ENCODE measurements around the gene NDUFC2.
"Not testable (repeated sequence)": the region's sequence is repeated elsewhere in the genome, so short reads cannot be mapped to it uniquely, and the experiment has no call there.

Gene NDUFC2

GRCh38 chr11:78054971-78055370, 24.7 kb downstream of the NDUFC2 start:
- DNase-seq (ENCODE audit: low read depth), result no peak

DNA sequence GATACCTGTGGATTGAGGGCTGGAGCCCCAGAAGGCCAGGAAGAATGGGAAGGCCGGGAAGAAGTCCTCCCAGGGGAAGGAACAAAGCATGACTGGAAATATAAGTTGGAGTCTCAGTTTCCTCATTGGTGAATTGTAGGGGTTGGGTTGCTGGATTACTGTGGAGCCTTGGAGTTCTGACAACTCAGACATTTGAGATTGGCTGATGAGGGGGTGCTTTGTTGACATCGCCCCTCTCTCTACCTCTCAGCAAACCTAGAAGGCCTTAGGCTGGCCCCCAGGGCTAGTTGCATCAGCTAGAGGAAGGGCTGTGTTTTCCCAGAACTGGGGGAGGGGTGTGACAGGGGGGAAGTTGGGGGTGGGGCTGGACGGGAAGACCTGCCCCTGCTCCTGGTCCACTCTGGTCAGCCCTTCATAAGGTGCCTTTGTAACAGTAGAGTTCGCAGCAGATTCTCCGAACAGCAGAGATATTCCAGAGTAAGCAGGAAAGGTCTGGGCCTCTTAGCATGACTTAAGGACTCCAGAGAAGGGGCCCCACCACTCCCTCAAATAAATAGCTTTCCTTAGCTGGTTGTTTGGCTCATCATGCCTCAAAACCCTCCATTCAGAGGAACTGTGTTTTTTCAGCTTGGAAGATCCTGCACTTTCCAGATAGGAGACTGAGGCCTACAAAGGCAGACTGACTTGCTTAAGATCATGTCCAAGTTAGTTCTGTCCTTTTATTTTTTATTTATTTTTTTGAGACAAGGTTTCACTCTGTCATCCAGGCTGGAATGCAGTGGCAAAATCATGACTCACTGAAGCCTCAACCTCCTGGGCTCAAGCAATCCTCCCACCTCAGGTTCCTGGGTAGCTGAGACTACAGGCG, 28.5 kb downstream of the NDUFC2 start:
- DNase-seq (ENCODE audit: low read depth), result no peak

- no peak for DNase-seq (ENCODE audit: low read depth)
These were observed 30.3 kb downstream of the NDUFC2 start for GRCh38 chr11:78049348-78049747.

DNA sequence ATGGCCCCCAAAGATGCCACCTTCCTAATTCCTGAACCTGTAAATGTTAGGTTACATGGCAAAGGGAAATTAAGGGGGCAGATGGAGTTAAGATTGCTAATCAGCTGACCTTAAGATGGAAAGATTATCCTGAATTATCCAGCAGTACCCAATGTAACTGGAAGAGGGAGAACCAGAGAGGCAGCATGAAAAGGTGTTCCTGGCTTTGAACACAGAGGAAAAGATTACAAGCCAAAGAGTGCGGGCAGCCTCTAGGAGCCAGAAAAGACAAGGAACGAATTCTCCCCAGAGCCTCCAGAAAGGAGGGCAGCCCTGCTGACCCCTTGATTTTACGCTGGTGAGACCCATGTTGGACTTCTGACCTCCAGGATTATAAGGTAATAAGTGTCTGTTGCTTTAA, 31.1 kb downstream of the NDUFC2 start:
- DNase-seq (ENCODE audit: low read depth), result no peak

DNA sequence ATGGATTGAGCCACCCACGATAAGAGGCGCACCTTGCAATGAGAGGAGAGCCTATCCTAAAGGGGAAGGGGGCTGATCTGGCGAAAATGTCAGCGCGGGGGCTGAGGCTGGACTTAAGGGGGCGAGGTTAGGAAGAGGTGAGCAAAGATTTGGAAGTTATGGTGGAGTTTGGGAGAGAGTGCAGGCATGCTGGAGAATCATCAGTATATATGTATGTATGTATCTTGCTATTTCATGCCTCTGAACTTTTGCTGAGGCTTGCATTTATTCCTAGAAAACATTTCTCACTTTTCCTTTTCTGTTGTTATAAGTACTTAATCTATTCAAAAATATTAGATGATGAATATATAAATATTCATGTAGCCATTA, 33.2 kb downstream of the NDUFC2 start:
- no peak for DNase-seq (ENCODE audit: low read depth)

GRCh38 chr11:78045851-78046485, 33.7 kb downstream of the NDUFC2 start:
- peak; percentile 80 for DNase-seq (ENCODE audit: low read depth)

DNA sequence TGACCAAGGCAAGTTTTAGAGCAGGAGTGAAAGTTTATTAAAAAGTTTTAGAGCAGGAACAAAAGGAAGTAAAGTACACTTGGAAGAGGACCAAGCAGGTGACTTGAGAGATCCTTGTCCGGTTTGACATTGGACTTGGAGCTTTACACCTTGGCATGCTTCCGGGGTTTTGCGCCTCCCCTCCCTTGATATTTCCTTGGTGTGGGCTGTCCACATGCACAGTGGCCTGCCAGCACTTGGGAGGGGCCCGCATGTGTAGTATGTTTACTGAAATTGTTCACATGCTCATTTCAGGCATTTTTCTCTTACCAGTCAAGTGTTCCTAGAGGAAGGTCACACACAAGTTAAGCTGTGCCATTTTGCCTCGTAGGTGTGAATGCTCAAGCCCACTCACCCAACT, 35.0 kb downstream of the NDUFC2 start:
- no peak for DNase-seq (ENCODE audit: low read depth)

DNA sequence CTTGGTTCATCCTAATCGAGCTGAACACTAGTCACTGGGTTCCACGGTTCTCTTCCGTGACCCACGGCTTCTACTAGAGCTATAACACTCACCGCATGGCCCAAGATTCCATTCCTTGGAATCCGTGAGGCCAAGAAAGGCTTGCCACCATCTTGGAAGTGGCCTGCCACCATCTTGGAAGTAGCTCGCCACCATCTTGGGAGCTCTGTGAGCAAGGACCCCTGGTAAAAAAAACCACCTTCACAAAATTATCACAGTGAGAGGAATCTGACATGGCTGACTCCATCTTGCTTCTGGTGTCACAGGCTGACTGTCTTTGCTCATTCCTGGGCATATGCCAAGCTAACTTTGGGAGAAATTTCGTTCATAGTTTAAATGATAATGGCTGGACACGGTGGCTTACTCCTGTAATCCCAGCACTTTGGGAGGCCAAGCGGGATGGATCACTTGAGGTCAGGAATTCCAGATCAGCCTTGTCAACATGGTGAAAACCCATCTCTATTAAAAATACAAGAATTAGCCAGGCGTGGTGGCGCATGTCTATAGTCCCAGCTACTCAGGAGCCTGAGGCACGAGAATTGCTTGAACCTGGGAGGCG, 37.7 kb downstream of the NDUFC2 start:
- no peak for DNase-seq (ENCODE audit: low read depth)

DNA sequence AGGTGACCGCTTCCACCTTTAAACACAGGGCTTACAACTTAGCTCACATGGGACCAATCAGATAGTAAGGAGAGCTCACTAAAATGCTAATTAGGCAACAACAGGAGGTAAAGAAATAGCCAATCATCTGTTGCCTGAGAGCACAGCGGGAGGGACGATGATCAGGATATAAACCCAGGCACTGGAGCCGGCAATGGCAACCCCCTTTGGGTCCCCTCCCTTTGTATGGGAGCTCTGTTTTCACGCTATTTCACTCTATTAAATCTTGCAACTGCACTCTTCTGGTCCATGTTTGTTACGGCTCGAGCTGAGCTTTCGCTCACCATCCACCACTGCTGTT, 38.3 kb downstream of the NDUFC2 start:
- not testable (repeated sequence) for DNase-seq (ENCODE audit: low read depth)

DNA sequence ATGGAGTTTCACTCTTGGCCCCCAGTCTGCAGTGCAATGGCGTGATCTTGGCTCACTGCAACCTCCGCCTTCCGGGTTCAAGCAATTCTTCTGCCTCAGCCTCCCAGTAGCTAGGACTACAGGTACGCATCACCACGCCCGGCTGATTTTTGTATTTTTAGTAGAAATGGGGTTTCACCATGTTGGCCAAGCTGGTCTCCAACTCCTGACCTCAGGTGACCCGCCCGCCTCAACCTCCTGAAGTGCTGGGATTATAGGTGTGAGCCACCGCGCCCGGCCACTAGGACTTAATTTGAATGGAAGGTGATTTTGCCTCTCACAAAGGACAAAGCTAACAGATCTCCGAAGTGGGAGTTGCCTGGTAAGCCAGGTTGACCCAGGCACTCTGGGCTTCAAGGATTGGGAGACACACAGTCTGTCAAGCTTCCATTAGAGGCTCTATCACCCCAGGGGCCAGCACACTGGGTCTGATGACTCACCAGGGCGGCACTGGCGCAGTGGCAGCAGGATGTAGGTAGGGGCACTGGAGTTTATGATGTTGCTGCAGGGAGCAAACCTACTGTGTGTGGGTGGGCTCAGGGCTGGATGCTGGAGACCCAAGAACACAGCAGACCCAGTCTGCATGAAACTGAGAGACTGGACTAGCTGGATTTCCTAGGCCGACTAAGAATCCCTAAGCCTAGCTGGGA, 38.8 kb downstream of the NDUFC2 start:
- no peak for DNase-seq (ENCODE audit: low read depth)

- peak; percentile 15 for DNase-seq (ENCODE audit: low read depth)
These were observed 39.6 kb downstream of the NDUFC2 start for GRCh38 chr11:78039919-78040671.

- no peak for DNase-seq (ENCODE audit: low read depth)
These were observed 40.2 kb downstream of the NDUFC2 start for GRCh38 chr11:78039391-78039918.

GRCh38 chr11:78038697-78039313, 40.9 kb downstream of the NDUFC2 start:
- no peak for DNase-seq (ENCODE audit: low read depth)

GRCh38 chr11:78037825-78038620, 41.6 kb downstream of the NDUFC2 start:
- no peak for DNase-seq (ENCODE audit: low read depth)

- no peak for DNase-seq (ENCODE audit: low read depth)
These were observed 42.6 kb downstream of the NDUFC2 start for GRCh38 chr11:78037056-78037455.

- DNase-seq (ENCODE audit: low read depth), result no peak
These were observed 43.3 kb downstream of the NDUFC2 start for GRCh38 chr11:78036313-78036712.

GRCh38 chr11:78034623-78035022, 45.0 kb downstream of the NDUFC2 start:
- DNase-seq (ENCODE audit: low read depth), result no peak

DNA sequence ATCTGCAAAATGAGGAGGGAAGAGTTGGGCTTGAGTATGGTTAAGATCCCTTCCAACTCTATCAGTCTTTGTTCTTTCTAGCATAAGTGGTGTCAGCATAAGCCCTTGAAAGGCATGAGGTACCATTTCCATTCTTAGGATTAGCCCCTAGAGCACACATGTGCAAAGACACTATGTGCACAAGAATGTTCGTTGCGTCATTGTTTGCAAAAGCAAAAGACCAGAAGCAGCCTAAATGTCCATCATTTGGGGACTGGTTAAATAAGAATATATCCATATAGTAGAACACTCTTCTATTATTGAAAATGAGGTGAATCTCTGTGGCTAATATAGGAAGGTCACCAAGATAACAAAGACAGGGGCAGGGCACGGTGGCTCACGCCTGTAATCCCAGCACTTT, 46.6 kb downstream of the NDUFC2 start:
- no peak for DNase-seq (ENCODE audit: low read depth)

- no peak for DNase-seq (ENCODE audit: low read depth)
These were observed 47.6 kb downstream of the NDUFC2 start for GRCh38 chr11:78032090-78032489.

- no peak for DNase-seq (ENCODE audit: low read depth)
These were observed 48.0 kb downstream of the NDUFC2 start for GRCh38 chr11:78031629-78032028.

Measured in activated T-cell treated with anti-CD3 and anti-CD28 coated beads for 48 hours (primary cell).